Colon (tissue), 2 donors: ENCODE results near the gene KCNAB3.

Experiments used
- FAIRE-seq: peaks from 2 replicates; lab custom pipeline; 2012; peaks lifted over from hg19 to GRCh38; lab: Jason Lieb, UNC
- donor health status: control.
- donor health status: control.

Gene KCNAB3

GRCh38 chr17:7897773-7898172 is 31.9 kb downstream of the KCNAB3 start:
- no peak for FAIRE-seq

- no peak for FAIRE-seq
These were observed 32.6 kb downstream of the KCNAB3 start for GRCh38 chr17:7897090-7897489.

GRCh38 chr17:7894866-7895265 is 34.8 kb downstream of the KCNAB3 start:
- no peak for FAIRE-seq

GRCh38 chr17:7894226-7894625 is 35.4 kb downstream of the KCNAB3 start:
- FAIRE-seq = no peak

GRCh38 chr17:7893187-7893880 is 36.3 kb downstream of the KCNAB3 start:
- no peak for FAIRE-seq

- no peak for FAIRE-seq
These were observed 40.3 kb downstream of the KCNAB3 start for GRCh38 chr17:7889166-7889955.

- FAIRE-seq = no peak
These were observed 41.3 kb downstream of the KCNAB3 start, which contains the start of gene CHD3 for GRCh38 chr17:7888184-7888920. Gene CHD3 (plus strand): TSS chr17:7888789. CDS start chr17:7889001, 212 bp downstream.

- peak; percentile 45 for FAIRE-seq
These were observed 42.0 kb downstream of the KCNAB3 start for GRCh38 chr17:7887482-7888183.

GRCh38 chr17:7887038-7887481 is 42.6 kb downstream of the KCNAB3 start:
- FAIRE-seq = no peak

GRCh38 chr17:7886227-7887037 is 43.2 kb downstream of the KCNAB3 start:
- no peak for FAIRE-seq

GRCh38 chr17:7885367-7886226 is 44.1 kb downstream of the KCNAB3 start:
- FAIRE-seq = no peak

GRCh38 chr17:7884581-7885366 is 44.9 kb downstream of the KCNAB3 start:
- no peak for FAIRE-seq

- FAIRE-seq = no peak
These were observed 45.8 kb downstream of the KCNAB3 start for GRCh38 chr17:7883781-7884386.

GRCh38 chr17:7882629-7883028 is 47.0 kb downstream of the KCNAB3 start:
- FAIRE-seq = no peak

- no peak for FAIRE-seq
These were observed 47.6 kb downstream of the KCNAB3 start for GRCh38 chr17:7882068-7882467.

- FAIRE-seq = no peak
These were observed 48.2 kb downstream of the KCNAB3 start for GRCh38 chr17:7881276-7882054.

- no peak for FAIRE-seq
These were observed 49.4 kb downstream of the KCNAB3 start for GRCh38 chr17:7880076-7880868.
